Fibroblast of the conjunctiva (primary cell): ENCODE measurements around the gene NBL1.

Experiments used
- DNase-seq: peaks from one replicate; pipeline ENCODE4 v3.0.0-alpha.2; 2010; ENCODE audit warnings: low read depth

The NBL1 gene

GRCh38 chr1:19703280-19703679 is 59.2 kb downstream of the NBL1 start:
- no peak for DNase-seq

GRCh38 chr1:19704247-19705113 is 60.4 kb downstream of the NBL1 start:
- peak; percentile 51 for DNase-seq

GRCh38 chr1:19705464-19705863 is 61.4 kb downstream of the NBL1 start:
- DNase-seq, result no peak

- no peak for DNase-seq
These were observed 62.0 kb downstream of the NBL1 start for GRCh38 chr1:19706136-19706535.
